ENCODE data around the gene FMNL3. TPM values are rescaled to one million over a fixed set of nuclear protein-coding genes. Genes with fewer than 3 reads are reported as not detected.

Gene FMNL3
- total RNA-seq, 1 donor from 2014 or later: 9.4 TPM

- ATAC-seq (ENCODE audit: poor library complexity): no peak
- DNase-seq: no peak
- intact Hi-C loops (cut with DNase I): no loop called here
Measured at GRCh38 chr12:49643135-49643534, 64.1 kb downstream of the FMNL3 start.

GRCh38 chr12:49642370-49642802 lies 64.8 kb downstream of the FMNL3 start:
- intact Hi-C loops (cut with DNase I): no loop called here
- ATAC-seq (ENCODE audit: poor library complexity): no peak
- no peak for DNase-seq

GRCh38 chr12:49641748-49642369 lies 65.3 kb downstream of the FMNL3 start:
- no peak for DNase-seq
- ATAC-seq (ENCODE audit: poor library complexity): no peak
- intact Hi-C loops (cut with DNase I): no loop called here

GRCh38 chr12:49636979-49637755 lies 70.0 kb downstream of the FMNL3 start:
- intact Hi-C loops (cut with DNase I): no loop called here
- ATAC-seq (ENCODE audit: poor library complexity) (peak; percentile 76), DNase-seq (no peak)

GRCh38 chr12:49636574-49636973 lies 70.6 kb downstream of the FMNL3 start:
- intact Hi-C loops (cut with DNase I): no loop called here
- DNase-seq (no peak), ATAC-seq (ENCODE audit: poor library complexity) (no peak)

- DNase-seq (no peak), ATAC-seq (ENCODE audit: poor library complexity) (no peak)
- intact Hi-C loops (cut with DNase I): no loop called here
Measured at GRCh38 chr12:49635656-49636055, 71.5 kb downstream of the FMNL3 start.

- DNase-seq: no peak
- intact Hi-C loops (cut with DNase I): no loop called here
- ATAC-seq (ENCODE audit: poor library complexity): no peak
Measured at GRCh38 chr12:49635036-49635435, 72.2 kb downstream of the FMNL3 start.

- ATAC-seq (ENCODE audit: poor library complexity): no peak
- intact Hi-C loops (cut with DNase I): no loop called here
- no peak for DNase-seq
Measured at GRCh38 chr12:49633703-49634345, 73.4 kb downstream of the FMNL3 start.

GRCh38 chr12:49632986-49633702 lies 74.1 kb downstream of the FMNL3 start:
- DNase-seq: no peak
- ATAC-seq (ENCODE audit: poor library complexity): no peak
- intact Hi-C loops (cut with DNase I): no loop called here

GRCh38 chr12:49632401-49632800 lies 74.8 kb downstream of the FMNL3 start:
- DNase-seq (no peak), ATAC-seq (ENCODE audit: poor library complexity) (no peak)
- intact Hi-C loops (cut with DNase I): no loop called here

- no peak for ATAC-seq (ENCODE audit: poor library complexity)
- intact Hi-C loops (cut with DNase I): no loop called here
- no peak for DNase-seq
Measured at GRCh38 chr12:49631336-49631907, 75.8 kb downstream of the FMNL3 start.

GRCh38 chr12:49627752-49628360 lies 79.3 kb downstream of the FMNL3 start:
- DNase-seq: no peak
- intact Hi-C loops (cut with DNase I): no loop called here
- no peak for ATAC-seq (ENCODE audit: poor library complexity)

GRCh38 chr12:49626836-49627235 lies 80.4 kb downstream of the FMNL3 start:
- ATAC-seq (ENCODE audit: poor library complexity) (no peak), DNase-seq (no peak)
- intact Hi-C loops (cut with DNase I): no loop called here

GRCh38 chr12:49626169-49626835 lies 80.9 kb downstream of the FMNL3 start:
- DNase-seq (no peak), ATAC-seq (ENCODE audit: poor library complexity) (no peak)
- intact Hi-C loops (cut with DNase I): no loop called here

- ATAC-seq (ENCODE audit: poor library complexity) (no peak), DNase-seq (no peak)
- intact Hi-C loops (cut with DNase I): no loop called here
Measured at GRCh38 chr12:49624921-49625577, 82.2 kb downstream of the FMNL3 start.

- intact Hi-C loops (cut with DNase I): no loop called here
- peak; percentile 95 for ATAC-seq (ENCODE audit: poor library complexity)
Measured at GRCh38 chr12:49623142-49623904, 83.9 kb downstream of the FMNL3 start, which contains the start of gene PRPF40B. Gene PRPF40B (plus strand): TSS chr12:49623561. CDS start chr12:49623591, 30 bp downstream.

More at GRCh38 chr12:49623142-49623904, 83.9 kb downstream of the FMNL3 start, which contains the start of gene PRPF40B:
- peak; percentile 94 for DNase-seq

Data from Right ventricle myocardium superior (tissue), 1 donor.